Esophagus muscularis mucosa (tissue), 4 donors: Measurements from ENCODE around the gene NSMF. TPM values are rescaled to one million over a fixed set of nuclear protein-coding genes. Genes with fewer than 3 reads are reported as not detected.

ENCODE experiments used
- DNase-seq: peaks from one replicate; pipeline ENCODE4 v3.0.0-alpha.2; 2017; ENCODE audit errors: extremely low spot score
- H3K27ac ChIP-seq, 4 donors: fragments of 200-600 bp; sonication (generic); replicated peaks in 1 of 4; 1 replicate in 3 of 4; 2 replicates in 1 of 4; pipeline ENCODE4 v1.5.1; 2016 to 2019; ENCODE audit warnings: mild to moderate bottlenecking in 1 of 4
- H3K27me3 ChIP-seq, 4 donors: fragments of 200-600 bp; sonication (generic); one replicate each; pipeline versions ENCODE4 v1.5.1 to v1.6.0; 2016 to 2019
- H3K36me3 ChIP-seq, 4 donors: fragments of 200-600 bp; sonication (generic); one replicate each; pipeline ENCODE4 v1.5.1; 2016 to 2019
- H3K4me1 ChIP-seq, 4 donors: fragments of 200-600 bp; sonication (generic); one replicate each; pipeline ENCODE4 v1.5.1; 2016 to 2019
- H3K4me3 ChIP-seq, 4 donors: fragments of 200-600 bp; sonication (generic); 1 replicate in 2 of 4; 2 replicates in 2 of 4; pipeline ENCODE4 v1.5.1; 2016 to 2019; ENCODE audit warnings: mild to moderate bottlenecking in 4 of 4, moderate library complexity in 1 of 4
- H3K9me3 ChIP-seq, 4 donors: fragments of 200-600 bp; sonication (generic); 1 replicate in 3 of 4; 2 replicates in 1 of 4; pipeline ENCODE4 v1.5.1; 2016 to 2019
- EP300 ChIP-seq: sonication (generic); formaldehyde crosslinking; IDR thresholded peaks from one replicate; pipeline ENCODE4 v1.6.1; 2017; ENCODE audit warnings: antibody characterized with exemption
- POLR2A ChIP-seq: fragments of 450-650 bp; IDR thresholded peaks from one replicate; pipeline ENCODE4 v1.6.1; 2017; ENCODE audit warnings: antibody characterized with exemption, moderate library complexity, mild to moderate bottlenecking, low read depth
- POLR2AphosphoS5 ChIP-seq, 2 donors: sonication (generic); formaldehyde crosslinking; IDR thresholded peaks; one replicate each; pipeline ENCODE4 v1.6.1; 2017; ENCODE audit warnings: antibody characterized with exemption in 2 of 2
- WGBS: methylation state at CpG from one replicate; pipeline ENCODE4 v1.1.5; 2018; 5-methylcytosine and 5-hydroxymethylcytosine counted together
- intact Hi-C: fragments of 100-400 bp; cut with DNase I; formaldehyde crosslinking; loops from one replicate; pipeline ENCODE4 v1.15.1; 2023
- total RNA-seq, 4 donors: library from RNA; depleted of rRNA; stranded (reverse); fragments of >200 nt; gene quantifications; one replicate each; pipeline versions ENCODE4 v1.1.0 to v1.2.1, GENCODE V29; 2016
- TF ChIP-seq, protein P1 (sequence below), 3 experiments: fragments of 200-600 bp in 2 of 3; fragments of 450-650 bp in 1 of 3; sonication (generic) in 2 of 3; IDR thresholded peaks; one replicate each; pipeline ENCODE4 v1.5.1; 2017 to 2019; ENCODE audit warnings: antibody characterized with exemption in 3 of 3, mild to moderate bottlenecking in 2 of 3, moderate library complexity in 1 of 3

NSMF gene
- total RNA-seq, 4 donors from 2014 or later = 41.9 to 71.0 (median 58.9) TPM

DNA sequence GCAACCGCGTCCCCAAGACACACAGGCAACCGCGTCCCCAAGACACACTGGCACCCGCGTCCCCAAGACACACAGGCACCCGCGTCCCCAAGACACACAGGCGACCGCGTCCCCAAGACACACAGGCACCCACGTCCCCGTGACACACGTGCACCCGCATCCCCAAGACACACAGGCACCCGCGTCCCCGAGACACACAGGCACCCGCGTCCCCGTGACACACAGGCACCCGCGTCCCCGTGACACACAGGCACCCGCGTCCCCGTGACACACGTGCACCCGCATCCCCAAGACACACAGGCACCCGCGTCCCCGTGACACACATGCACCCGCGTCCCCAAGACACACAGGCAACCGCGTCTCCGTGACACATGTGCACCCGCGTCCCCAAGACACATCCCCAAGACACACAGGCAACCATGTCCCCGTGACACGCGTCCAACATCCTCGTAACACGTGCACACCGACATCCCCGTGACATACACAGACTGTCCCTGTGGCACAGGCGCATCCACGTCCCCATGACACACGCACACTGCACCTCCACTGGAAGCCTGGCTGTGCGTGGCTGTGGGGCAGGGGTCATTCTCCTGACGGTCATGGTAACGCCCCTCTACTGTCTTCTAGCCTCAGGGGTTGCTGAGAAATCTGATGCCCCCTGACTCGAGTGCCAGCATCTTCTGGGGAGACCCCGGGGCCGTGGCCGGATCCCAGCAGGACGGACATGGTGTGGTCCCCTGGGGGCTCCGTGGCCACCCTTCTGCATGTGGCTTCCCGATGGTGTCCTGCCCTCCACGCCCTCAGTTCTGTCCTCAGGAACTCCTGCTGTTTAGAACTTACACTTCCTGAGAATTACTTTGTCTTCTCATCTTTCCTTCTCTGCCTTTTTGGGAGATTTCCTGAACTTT, 60.3 kb downstream of the NSMF start:
- intact Hi-C loops = no loop called here
- Histone ChIP-seq H3K9me3 (no peaks in the 10 kb centered on the region), H3K27ac (no peak overlapping the region), H3K36me3 (peaks cover 0 to 26% (median 17%) of the 10 kb centered on the region in 4 donors), H3K4me1 (no peaks in the 10 kb centered on the region), H3K4me3 (no peak overlapping the region), H3K27me3 (no peaks in the 10 kb centered on the region)
- WGBS = 94% methylated on average over 58 of the region's 60 CpGs
- DNase-seq = no peak
- TF ChIP-seq POLR2A (no peak), POLR2AphosphoS5 (IDR thresholded peaks at IDR 0.05) (no peak), EP300 (no peak)
- TF ChIP-seq, protein P1, sequence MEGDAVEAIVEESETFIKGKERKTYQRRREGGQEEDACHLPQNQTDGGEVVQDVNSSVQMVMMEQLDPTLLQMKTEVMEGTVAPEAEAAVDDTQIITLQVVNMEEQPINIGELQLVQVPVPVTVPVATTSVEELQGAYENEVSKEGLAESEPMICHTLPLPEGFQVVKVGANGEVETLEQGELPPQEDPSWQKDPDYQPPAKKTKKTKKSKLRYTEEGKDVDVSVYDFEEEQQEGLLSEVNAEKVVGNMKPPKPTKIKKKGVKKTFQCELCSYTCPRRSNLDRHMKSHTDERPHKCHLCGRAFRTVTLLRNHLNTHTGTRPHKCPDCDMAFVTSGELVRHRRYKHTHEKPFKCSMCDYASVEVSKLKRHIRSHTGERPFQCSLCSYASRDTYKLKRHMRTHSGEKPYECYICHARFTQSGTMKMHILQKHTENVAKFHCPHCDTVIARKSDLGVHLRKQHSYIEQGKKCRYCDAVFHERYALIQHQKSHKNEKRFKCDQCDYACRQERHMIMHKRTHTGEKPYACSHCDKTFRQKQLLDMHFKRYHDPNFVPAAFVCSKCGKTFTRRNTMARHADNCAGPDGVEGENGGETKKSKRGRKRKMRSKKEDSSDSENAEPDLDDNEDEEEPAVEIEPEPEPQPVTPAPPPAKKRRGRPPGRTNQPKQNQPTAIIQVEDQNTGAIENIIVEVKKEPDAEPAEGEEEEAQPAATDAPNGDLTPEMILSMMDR (IDR thresholded peaks at IDR 0.05) = no peak

DNA sequence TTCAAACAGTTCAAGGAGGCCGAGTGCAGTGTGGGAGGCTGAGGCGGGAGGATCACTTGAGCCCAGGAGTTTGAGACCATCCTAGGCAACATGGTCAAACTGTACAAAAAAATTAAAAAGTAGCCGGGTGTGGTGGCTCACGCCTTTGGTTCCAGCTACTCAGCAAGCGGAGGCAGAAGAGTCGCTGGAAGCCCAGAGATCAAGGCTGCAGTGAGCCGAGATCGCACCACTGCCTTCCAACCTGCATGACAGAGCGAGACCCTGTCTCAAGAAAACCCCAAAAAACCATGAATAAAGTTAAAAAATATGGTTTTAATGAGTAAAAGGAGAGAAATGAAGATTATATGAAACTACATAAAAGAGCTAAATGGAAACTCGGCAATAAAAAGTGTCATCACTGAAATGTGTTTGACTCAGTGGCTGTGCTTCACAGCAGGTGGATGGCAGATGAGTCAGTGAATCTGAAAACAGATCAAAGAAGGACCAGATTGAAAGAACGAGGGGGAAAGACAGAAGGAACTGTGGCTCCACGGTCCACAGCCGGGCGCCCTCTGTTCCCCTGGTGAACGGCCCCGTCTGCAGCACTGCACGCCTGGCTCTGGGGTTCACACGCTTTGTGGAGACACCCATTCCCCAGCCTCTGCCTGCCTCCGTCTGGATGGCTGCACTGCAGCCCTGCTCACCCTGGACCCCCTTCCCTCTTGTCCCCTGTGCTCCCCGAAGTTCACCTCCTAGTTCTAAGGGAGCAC, 61.3 kb downstream of the NSMF start:
- H3K4me3 ChIP-seq = no peak overlapping the region
- no peaks in the 10 kb centered on the region for H3K4me1 ChIP-seq
- no peaks in the 10 kb centered on the region for H3K9me3 ChIP-seq
- TF ChIP-seq POLR2A = no peak
- no peak for TF ChIP-seq POLR2AphosphoS5 (IDR thresholded peaks at IDR 0.05)
- no peak for TF ChIP-seq EP300
- TF ChIP-seq, protein P1 (IDR thresholded peaks at IDR 0.05) = no peak
- peaks cover 0 to 35% (median 23%) of the 10 kb centered on the region in 4 donors for H3K36me3 ChIP-seq
- no peaks in the 10 kb centered on the region for H3K27me3 ChIP-seq
- intact Hi-C loops = no loop called here
- DNase-seq = no peak
- WGBS = 94% methylated on average over 20 of the region's 20 CpGs
- no peak overlapping the region for H3K27ac ChIP-seq

Other genes with a start within 250 kb of the NSMF start
- gene RNF208, start 237.1 kb downstream of the NSMF start, total RNA-seq = 1 to 10 TPM; 1.2 to 4.2 (median 2.4) TPM
- gene CYSRT1, start 234.2 kb downstream of the NSMF start, total RNA-seq = under 1 TPM in 3 of 4 donors, not detected in 1; 0.33 to 0.45 (median 0.40) TPM
- not detected for gene RNF224, start 231.8 kb downstream of the NSMF start, total RNA-seq
- not detected for gene SLC34A3, start 228.4 kb downstream of the NSMF start, total RNA-seq
- 100 to 1,000 TPM; 227 to 469 (median 304) TPM for gene TUBB4B, start 218.0 kb downstream of the NSMF start, total RNA-seq
- gene STPG3, start 208.0 kb downstream of the NSMF start, total RNA-seq = not detected
- gene NELFB, start 204.0 kb downstream of the NSMF start, total RNA-seq = 10 to 100 TPM; 26.6 to 73.2 (median 48.8) TPM
- 1 to 10 TPM; 5.0 to 9.2 (median 7.3) TPM for gene TOR4A, start 181.6 kb downstream of the NSMF start, total RNA-seq
- gene NRARP, start 157.1 kb downstream of the NSMF start, total RNA-seq = 10 to 100 TPM in 1 of 4 donors, 1 to 10 TPM in 3; 2.9 to 10.3 (median 7.2) TPM
- gene EXD3, start 36.2 kb downstream of the NSMF start, total RNA-seq = 10 to 100 TPM in 3 of 4 donors, 1 to 10 TPM in 1; 8.3 to 22.3 (median 14.2) TPM
- gene NOXA1, start 35.9 kb downstream of the NSMF start, total RNA-seq = 1 to 10 TPM; 2.1 to 4.0 (median 3.0) TPM
- not detected for gene ENTPD8, start 18.0 kb downstream of the NSMF start, total RNA-seq
- gene PNPLA7, start 91.1 kb upstream of the NSMF start, total RNA-seq = 1 to 10 TPM; 3.0 to 6.2 (median 4.0) TPM
- gene MRPL41, start 92.5 kb upstream of the NSMF start, total RNA-seq = 10 to 100 TPM; 59.8 to 83.8 (median 78.2) TPM
- 10 to 100 TPM; 19.9 to 27.8 (median 24.8) TPM for gene DPH7, start 119.6 kb upstream of the NSMF start, total RNA-seq
- gene ZMYND19, start 131.2 kb upstream of the NSMF start, total RNA-seq = 10 to 100 TPM; 10.4 to 18.3 (median 13.7) TPM
- 10 to 100 TPM; 16.6 to 28.2 (median 21.7) TPM for gene ARRDC1, start 146.4 kb upstream of the NSMF start, total RNA-seq
- gene EHMT1, start 159.7 kb upstream of the NSMF start, total RNA-seq = 10 to 100 TPM; 71.6 to 78.2 (median 74.2) TPM